GM12874 (cell line): Measurements from ENCODE around the gene SIX1.

Source experiments
- TF ChIP-seq, protein P1 (sequence below): IDR thresholded peaks from 2 replicates; pipeline ENCODE4 v1.5.1; 2011; ENCODE audit warnings: low read depth, mild to moderate bottlenecking, control low read depth, low read length, moderate library complexity; ENCODE audit not compliant: insufficient read depth

Gene SIX1

DNA sequence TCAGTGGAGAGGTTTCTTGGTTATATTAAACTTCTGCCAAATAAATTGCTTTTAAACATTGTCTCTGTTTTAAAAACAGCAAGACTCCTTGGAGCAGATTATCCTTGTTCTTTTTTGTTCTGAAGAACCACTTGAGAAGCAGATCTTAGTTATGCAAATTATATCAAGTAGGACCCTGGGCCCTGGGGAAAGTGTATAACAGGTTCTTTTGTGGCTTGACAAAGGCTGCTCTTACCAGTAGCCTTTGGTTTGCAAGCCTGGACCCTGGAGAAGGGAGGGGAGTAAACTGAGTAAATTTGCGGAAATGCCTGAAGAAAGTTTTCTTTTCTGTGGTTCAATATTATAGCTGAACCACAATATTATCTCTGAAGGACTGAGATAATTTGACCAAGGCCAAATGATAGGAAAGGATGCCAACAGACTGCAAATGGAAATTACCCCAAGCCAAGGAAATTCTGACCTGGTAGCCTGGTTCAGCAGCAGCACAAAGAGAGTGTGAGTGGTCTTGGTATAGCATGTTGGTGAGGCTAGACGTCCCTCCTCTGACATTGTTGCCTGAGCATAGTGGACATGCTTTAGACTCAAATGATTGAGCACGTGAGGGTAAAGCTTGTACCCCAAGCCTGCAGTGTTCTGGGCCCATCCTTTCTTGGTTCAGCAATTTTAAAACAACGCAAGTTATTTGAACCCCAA, 30.4 kb upstream of the SIX1 start:
- TF ChIP-seq, protein P1, sequence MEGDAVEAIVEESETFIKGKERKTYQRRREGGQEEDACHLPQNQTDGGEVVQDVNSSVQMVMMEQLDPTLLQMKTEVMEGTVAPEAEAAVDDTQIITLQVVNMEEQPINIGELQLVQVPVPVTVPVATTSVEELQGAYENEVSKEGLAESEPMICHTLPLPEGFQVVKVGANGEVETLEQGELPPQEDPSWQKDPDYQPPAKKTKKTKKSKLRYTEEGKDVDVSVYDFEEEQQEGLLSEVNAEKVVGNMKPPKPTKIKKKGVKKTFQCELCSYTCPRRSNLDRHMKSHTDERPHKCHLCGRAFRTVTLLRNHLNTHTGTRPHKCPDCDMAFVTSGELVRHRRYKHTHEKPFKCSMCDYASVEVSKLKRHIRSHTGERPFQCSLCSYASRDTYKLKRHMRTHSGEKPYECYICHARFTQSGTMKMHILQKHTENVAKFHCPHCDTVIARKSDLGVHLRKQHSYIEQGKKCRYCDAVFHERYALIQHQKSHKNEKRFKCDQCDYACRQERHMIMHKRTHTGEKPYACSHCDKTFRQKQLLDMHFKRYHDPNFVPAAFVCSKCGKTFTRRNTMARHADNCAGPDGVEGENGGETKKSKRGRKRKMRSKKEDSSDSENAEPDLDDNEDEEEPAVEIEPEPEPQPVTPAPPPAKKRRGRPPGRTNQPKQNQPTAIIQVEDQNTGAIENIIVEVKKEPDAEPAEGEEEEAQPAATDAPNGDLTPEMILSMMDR: no peak

DNA sequence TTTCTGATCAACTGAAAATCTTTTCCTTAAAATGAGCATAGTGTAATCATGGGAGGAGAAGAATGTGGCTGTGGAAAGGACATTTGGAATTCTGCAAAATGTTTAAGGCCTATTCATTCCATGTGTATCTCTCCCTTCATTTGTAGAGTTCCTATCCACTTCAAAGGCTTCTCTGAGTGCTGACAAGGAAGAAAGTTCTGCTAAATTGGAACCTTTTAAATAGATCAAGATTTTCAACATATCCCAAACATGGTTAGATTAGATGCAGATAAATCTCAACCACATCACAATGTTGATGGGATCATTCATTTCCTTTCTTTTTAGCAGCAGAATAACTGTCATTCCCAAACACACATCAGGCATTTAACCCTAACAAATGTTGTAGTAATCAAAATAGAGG, 28.4 kb upstream of the SIX1 start:
- TF ChIP-seq, protein P1: no peak

DNA sequence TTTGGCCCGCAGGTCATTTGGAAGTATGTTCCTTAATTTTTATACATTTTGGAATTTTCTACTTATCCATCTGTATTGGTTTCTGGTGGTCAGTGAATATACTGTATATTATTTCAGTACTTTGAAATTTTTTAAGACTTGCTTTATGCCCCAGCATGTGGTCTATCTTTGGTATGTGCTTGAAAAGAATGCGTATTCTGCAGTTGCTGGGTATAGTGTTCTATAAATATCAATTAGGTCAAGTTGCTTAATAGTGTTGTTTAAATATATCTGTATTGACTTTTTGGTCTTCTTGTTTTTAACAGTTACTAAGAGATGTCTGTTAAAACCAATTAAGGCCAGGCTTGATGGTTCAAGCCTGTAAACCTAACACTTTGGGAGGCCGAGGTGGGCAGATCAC, 21.7 kb upstream of the SIX1 start:
- TF ChIP-seq, protein P1: no peak

DNA sequence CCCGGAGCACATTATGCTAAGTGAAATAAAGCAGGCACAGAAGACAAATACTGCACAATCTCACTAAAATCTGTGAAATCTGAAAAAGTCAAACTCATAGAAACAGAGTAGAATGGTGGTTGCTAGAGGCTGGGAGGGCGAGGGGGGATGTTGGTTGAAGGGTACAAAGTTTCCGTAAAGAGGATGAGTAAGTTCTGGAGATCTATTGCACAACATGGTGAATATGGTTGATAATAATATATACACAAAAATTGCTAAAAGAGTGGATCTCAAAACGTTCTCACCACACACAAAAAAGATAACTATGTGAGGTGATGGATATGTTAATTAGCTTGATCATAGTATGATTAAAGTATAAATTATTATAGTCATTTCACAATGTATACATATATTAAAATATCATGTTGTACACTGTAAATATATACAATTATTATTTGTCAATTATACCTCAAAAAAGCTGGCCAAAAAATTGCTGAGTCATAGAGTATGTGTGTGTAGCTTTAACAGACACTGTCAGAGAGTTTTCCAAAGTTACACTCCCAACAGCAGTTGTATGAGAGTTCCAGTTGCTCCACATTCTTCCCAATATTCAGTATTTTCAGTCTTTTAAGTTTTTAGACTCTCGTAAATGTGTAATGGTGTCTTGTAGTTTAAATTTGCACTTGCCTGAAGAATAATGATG, 19.3 kb upstream of the SIX1 start:
- TF ChIP-seq, protein P1: no peak

DNA sequence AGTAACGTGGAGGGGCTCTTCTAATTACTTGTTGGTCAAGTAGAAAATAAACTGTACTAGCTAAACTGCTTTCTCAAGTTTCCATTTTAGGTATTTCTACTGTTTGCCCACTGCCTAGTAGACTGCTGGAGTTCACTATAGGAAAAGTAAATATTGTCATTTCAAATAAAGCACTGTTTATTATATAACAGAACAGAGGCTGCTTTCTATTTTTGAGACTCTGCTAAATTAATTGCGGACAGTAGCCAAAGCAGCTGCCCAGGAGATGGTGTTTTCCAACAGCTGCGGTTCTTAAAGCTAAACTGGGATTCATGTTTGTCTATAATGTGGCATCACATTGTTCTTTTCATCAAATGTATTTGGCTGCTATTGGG, 15.9 kb upstream of the SIX1 start:
- TF ChIP-seq, protein P1: no peak

DNA sequence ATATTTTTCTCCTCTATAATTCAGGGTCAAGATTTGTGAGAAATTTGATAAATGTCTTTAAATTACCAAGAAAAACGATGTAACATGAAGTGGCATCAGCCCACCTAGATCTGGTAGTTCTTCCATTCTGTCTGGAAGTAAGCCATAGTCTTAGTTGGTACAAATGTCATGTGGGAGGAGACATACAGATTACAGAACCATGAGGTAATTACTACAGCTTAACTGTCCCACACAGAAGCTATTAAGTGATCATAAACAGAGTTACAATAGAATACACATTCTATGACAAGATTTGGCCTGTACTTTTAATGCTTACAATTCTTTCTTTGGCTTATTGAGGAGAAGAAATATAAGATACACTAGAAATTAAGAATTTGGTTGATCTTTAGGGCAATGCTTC, 13.7 kb upstream of the SIX1 start:
- TF ChIP-seq, protein P1: no peak

DNA sequence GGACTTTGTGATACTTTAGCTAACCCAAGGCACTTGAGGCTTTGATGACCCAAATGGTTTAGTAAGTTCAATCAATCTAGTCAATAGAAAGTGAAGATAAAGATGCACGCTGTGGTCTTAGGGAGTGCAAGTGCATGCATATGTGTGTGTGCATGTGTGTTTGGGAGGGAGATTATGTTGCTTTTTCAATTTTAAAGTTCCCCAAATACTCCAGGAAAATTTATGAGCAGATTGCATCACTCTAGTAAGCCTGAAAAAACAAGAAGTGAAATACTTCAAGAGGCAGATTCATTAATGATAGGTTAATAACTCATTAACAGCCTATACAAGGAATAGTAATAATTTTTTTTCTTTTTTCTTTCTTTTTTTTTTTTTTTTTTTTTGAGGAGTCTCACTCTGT, 12.4 kb upstream of the SIX1 start:
- TF ChIP-seq, protein P1: no peak
